ENCODE results near the gene FBLL1.

- TF ChIP-seq POLR2A (IDR thresholded peaks at IDR 0.05; ENCODE audit: low read depth, low read length) (no peak), CTCF (conservative IDR thresholded peaks at IDR 0.05; ENCODE audit: low read depth, low read length) (no peak), RAD21 (IDR thresholded peaks at IDR 0.05; ENCODE audit: low read length) (no peak), MXI1 (IDR thresholded peaks at IDR 0.05; ENCODE audit: borderline replicate concordance, low read depth, low read length) (no peak), USF2 (IDR thresholded peaks at IDR 0.05; ENCODE audit: low read depth, low read length) (no peak), BHLHE40 (IDR thresholded peaks at IDR 0.05; ENCODE audit: low read depth, low read length) (no peak)
Observed at GRCh38 chr5:168527756-168528295, 1.3 kb upstream of the FBLL1 start.
